HG03060 (cell line): ENCODE data around the gene DUSP22.

Source experiments
- ATAC-seq: cut with Tn5 transposase; IDR thresholded peaks from one replicate; pipeline ENCODE4 v1.9.1; 2021; ENCODE audit warnings: low read depth, moderate number of reproducible peaks; ENCODE audit not compliant: unreplicated experiment

Gene DUSP22

DNA sequence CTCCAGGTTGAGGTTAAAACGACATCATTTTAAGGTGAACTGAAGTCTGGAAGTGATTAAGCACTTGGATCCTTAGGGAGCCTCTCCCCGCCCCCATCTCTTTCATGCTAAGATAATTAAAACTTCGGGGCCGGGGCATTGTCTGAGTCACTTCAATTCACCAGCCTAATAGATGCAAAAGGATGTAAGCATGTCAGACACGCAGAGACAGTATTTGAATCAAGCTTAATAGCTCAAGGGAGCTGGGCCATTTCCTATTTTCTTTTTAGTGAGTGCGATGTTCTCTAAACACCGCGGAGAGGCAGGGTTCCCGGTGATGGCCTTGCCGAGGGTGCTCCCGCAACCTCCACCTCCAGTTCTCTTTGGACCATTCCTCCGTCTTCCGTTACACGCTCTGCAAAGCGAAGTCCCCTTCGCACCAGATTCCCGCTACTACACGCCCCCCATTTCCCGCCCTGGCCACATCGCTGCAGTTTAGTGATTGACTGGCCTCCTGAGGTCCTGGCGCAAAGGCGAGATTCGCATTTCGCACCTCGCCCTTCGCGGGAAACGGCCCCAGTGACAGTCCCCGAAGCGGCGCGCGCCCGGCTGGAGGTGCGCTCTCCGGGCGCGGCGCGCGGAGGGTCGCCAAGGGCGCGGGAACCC, 98.7 kb downstream of the DUSP22 start:
- no peak for ATAC-seq

DNA sequence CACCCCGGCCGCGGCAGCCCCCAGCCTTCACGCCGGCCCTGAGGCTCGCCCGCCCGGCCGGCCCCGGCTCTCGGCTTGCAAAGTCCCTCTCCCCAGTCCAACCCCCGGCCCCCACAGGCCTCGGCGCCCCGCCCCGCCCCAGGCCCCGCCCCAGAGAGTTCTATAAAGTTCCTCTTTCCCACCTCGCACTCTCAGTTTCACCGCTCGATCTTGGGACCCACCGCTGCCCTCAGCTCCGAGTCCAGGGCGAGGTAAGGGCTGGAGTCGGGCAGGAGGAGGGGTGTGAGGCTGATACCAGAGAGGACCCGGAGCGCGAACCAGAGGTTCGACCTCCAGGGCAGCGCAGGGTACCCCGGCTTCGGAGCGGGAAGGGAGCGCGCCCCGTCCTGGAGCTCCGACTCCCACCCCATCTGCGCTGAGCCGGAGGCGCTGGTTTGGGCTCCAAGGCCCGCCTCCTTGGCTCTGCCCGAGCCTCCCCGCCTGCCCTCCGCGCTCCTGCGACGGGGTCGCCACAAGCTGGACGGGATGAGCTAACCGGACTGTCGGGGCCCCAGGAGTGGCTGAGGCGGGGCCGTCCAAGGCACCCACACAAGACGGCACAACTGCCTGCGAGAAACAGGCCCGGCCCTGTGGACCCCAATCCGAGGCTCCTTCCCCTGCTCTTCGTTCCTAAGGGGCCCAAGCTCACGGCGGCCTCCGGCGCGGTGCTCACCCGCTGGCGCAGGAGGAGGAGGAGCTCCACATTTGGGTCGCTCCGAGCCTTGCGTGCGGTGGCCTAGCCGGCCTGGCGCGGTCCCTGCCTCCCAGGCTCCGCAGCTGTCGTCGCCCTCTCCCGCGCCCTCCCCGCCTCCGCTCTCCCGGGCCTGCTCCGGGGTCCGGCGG, 99.5 kb downstream of the DUSP22 start, which contains the start of gene IRF4:
TSS of gene IRF4 (plus strand) at position 194 of the 882 bp plus-strand sequence. CDS start 1,401 bp downstream, outside the sequence.
- ATAC-seq, result no peak

DNA sequence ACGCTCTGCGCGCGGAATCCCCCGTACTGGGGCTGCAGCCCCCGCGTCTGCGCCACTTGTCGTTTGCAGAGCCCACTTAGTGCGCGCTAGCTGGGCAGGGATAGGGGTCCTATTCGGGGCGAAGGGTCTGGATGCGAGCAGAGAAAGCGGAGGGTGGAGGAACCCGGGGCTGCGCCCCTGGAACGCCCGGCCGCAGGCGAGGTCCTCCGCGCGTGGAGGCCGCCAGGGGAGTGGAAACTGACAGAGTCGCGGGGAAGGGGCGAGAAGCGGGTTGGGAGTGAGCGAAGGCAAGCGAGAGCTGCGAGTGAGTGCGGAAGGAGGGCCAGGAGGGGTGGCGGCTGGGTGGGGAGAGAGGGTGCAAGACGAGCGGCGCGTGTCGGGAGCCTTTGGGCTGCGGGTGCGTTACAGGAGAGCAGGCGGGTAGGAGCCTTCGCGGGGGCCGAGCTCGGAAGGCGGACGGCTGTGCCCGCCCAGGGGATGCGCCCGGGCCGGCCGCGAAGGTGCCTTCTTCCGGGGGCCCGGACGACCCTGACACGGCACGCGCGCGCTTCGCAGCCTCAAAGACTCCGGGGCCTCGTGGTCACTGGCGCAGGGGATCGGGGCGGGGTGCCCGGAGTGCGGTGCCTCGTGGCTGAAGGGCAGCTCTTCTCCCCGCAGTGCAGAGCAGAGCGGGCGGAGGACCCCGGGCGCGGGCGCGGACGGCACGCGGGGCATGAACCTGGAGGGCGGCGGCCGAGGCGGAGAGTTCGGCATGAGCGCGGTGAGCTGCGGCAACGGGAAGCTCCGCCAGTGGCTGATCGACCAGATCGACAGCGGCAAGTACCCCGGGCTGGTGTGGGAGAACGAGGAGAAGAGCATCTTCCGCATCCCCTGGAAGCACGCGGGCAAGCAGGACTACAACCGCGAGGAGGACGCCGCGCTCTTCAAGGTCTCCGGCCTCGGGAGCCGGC, 100.4 kb downstream of the DUSP22 start:
- ATAC-seq, result no peak

DNA sequence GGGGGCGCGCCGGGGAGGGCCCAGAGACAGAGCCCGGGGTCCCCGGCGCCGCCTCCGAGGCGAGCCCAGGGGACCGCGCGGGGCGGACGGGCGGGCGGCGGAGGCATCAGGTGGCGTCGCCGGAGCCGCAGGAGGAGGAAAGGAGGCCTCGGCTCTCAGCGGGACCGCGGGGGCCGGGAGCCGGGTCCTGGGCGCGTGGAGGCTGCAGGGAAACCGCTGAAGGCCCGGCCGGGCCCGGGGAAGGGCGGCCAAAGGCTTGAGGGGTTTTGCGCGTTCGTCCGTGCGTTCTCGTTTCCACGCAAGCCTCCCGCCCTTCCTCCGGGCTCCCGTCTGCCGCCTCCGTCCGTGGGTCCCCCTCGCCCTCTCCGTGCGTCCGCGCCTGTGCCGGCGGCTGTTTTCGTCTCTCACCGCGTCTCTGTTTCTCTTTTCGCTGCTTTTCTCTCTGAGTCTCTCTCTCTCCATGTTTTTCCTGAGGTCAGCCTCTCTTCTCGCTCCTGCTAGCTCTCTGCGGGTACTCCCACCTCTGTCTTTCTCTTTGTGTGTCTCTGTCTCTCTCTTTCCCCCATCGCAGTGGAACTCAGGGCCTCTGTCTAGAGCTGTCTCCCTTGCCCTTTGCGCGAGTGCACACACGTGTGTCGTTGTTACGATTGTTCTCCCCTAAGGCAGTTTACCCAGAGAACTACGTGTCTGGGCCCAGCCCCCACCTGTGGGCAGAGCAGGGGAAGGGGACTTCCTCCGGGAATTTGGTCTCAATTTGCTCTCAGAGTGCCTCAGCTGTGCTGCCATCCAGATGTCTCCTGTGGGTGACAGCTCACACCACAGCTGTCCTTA, 101.3 kb downstream of the DUSP22 start:
- no peak for ATAC-seq

DNA sequence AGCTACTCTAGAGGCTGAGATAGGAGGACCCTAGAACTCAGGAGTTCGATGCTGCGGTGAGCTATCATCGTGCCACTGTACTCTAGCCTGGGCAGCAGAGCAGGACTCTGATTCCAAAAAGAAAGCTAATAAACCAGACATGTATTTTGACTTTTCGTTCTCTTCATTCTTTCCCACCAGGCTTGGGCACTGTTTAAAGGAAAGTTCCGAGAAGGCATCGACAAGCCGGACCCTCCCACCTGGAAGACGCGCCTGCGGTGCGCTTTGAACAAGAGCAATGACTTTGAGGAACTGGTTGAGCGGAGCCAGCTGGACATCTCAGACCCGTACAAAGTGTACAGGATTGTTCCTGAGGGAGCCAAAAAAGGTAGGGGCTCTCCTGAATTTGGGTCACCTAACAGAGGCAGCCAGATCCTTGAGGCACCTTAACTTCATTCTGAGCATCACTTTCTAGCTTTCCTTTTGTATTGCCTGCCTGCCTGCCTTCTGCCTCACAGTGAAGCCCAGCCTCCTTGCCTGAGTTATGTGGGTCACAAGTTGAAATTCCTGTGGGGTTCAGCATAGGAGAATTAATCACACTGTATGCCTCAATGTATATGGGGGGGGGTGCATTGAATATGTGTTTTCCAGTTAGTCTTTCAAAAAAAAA, 102.5 kb downstream of the DUSP22 start:
- no peak for ATAC-seq

DNA sequence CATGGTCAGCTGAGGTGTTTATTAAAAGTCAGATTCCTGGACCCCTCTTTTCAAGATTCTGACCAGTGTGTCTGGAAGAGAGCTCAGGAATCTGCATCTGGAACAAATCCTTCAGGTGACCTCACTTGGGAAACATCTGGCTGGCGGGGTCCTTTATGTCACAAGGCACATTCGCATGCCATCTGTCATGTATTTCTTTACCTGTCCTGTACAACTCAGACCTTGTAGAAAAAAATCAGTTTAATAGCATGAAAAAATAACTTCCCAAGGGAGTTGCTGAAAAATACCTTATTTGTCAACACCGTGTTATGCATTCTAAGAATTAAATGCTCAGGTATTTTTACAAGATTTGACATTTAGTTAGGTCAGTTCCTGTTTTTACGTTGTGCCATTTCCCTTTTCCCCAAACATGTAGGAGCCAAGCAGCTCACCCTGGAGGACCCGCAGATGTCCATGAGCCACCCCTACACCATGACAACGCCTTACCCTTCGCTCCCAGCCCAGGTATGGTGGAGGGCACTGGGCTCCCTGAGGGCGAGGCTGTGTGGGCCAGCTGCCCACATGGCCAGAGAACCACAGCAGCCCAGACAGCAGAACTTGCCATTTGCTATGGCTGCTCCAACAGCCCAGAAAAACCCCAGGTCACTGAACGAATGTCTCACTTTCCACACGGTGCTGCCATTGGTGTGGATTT, 103.3 kb downstream of the DUSP22 start:
- ATAC-seq, result no peak

DNA sequence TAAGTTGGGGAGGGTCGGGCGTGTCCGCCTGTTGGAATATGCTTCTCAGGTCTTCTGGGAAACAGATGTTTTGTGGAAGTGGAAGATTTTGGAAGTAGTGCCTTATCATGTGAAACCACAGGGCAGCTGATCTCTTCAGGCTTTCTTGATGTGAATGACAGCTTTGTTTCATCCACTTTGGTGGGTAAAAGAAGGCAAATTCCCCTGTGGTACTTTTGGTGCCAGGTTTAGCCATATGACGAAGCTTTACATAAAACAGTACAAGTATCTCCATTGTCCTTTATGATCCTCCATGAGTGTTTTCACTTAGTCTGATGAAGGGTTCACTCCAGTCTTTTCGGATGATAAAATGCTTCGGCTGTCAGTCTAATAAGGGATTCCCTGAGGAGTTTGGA, 103.8 kb downstream of the DUSP22 start:
- ATAC-seq, result no peak

DNA sequence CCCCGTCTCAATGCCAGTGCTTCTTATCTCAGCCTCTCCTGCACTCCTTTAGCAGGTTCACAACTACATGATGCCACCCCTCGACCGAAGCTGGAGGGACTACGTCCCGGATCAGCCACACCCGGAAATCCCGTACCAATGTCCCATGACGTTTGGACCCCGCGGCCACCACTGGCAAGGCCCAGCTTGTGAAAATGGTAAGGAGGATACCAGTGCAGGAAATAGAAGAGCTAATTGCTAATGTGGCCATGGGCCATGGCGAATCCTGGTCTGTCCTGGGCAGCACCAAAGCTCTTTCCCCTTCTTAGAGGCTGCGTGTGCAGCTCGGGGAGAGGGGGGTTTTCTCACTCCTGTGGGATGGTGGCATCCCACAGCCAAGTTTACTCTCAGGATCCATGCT, 104.8 kb downstream of the DUSP22 start:
- ATAC-seq, result no peak

DNA sequence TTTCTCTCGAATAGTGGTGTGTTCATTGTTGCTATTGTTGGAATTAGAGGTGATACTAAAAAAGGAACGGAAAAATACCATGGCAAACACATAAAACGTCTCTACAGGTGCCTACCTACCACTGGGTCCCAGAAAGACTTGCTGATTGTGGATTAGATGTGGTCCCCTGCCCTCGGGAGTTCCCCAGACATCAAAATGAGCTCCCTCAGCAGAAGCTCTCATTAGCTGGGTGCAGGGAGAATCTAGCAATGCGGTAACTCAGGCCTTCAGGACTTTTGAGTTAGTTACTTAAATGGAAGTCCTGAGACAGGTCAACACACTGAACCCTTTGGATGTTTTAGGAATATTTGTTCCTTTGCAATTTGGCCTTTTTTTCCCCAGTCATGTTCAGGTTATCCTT, 105.3 kb downstream of the DUSP22 start:
- ATAC-seq, result no peak

DNA sequence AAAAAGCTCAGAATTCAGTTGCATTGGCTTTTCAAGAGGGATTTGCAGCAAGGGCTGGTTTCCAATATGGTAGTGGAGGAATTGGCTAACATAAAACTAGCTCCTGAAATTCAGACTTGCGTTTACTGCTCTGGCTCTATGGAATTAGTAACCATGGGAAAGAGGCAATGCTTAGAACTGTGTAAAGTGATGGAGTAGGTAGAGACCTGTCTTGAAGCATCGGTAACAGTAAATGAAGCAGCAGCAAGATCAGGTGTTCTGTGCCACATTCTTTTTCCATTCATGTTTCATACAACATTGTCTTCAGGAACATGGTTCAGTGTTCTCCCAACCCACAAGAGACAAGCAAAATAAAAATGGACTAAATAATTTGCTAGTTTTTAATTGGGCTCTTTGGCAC, 105.8 kb downstream of the DUSP22 start:
- ATAC-seq, result no peak

DNA sequence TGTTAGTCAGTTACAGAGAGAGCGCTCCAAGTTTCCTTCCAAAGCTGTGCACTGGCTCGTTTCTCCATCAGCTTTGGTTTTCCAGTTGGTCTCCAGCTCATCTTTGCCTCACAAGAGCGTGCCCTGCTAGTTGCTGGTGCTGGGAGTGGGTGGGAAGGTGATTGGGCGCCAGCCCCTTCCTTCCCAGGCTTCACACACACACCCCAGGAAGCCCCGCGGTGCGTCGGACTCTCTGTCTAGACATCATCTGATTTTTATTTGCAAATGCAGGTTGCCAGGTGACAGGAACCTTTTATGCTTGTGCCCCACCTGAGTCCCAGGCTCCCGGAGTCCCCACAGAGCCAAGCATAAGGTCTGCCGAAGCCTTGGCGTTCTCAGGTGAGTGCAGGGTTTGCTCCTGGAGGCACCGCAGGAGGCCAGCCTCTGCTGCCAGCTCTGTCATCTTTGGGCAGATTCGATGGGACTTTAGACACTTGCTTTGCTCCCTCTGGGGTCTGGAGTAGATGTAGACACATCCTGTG, 106.3 kb downstream of the DUSP22 start:
- no peak for ATAC-seq

DNA sequence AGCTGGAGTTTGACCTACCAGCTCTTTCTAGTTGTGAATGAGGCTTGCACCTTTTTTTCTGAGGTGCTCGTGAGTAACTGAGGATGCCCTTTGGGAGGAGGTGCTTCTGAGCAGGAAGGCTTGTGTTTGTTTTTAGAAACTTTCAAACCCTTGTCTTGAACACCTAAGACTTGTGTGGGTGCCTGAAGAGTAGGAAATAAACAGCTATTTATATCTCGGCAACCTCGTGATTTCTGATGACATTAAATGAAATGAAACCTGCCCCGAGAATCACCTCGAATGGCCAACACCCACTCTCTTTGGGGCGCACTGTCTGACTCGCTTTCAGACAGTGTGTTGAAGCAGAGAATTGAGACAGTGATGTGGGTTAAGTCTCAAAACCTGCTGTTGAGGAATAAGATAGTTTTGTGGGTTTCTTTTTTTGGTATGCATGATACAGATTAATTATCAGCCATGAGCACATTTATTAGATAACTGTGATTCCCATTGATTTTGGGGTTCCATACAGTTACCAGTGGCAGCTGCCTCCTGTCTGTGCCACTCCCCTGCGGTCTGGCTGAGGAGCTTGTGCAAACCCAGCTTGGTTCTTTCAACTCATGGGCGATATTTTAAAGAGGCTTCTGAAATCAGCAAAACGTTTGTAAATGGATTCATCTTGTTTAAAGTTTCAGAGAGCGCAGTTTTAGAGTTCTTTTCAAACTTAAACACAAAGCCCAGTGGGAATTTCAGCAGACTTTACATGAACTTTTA, 107.7 kb downstream of the DUSP22 start:
- ATAC-seq, result peak; percentile 56

DNA sequence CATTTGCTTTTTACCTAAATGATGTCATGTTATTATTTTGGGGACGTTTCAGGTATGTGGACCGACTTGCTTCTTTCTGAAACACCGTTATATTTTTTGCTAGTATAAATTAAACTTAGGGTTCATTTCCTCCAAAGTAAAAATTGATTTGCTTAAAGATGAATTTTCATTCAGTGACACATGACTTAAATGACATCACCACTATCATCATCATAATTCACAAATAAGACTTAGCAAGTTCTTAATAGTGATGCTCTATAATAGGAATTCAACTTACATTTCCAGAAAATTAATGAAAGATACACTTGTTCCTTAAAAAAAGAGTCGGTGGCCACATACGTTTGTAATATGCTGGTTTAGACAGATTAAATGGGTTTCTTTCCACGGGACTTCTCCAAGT, 108.5 kb downstream of the DUSP22 start:
- no peak for ATAC-seq
